HepG2 (cell line): ENCODE data around the gene RPL26. TPM values are rescaled to one million over a fixed set of nuclear protein-coding genes. Genes with fewer than 3 reads are reported as not detected.

Experiments
- ATAC-seq: fragments of 200-7000 bp; cut with Tn5 transposase; 3 replicates; pipeline ENCODE4 v1.9.1; 2020; ENCODE audit warnings: mild to moderate bottlenecking, moderate library complexity
- BruUV-seq: library from RNA; stranded (reverse); fragments of 400-500 nt; replicated peaks from 2 replicates; lab custom pipeline; 2021; lab: Mats Ljungman, UMichigan
- CTCF ChIA-PET: fragments of 300-600 bp; formaldehyde crosslinking; extraction: SDS; loops from one replicate; lab custom pipeline; 2021; ENCODE audit warnings: low total read pairs, inconsistent platforms, low intra/inter-chr PET ratio; lab: Yijun Ruan, JAX
- POLR2A ChIA-PET: fragments of 350-600 bp; sonication (Branson Sonifier 250); formaldehyde crosslinking; loops from one replicate; lab custom pipeline; 2020; ENCODE audit warnings: antibody characterized with exemption, inconsistent platforms; lab: Yijun Ruan, JAX
- DNase-seq: peaks from one replicate; pipeline ENCODE4 v3.0.0-alpha.2; 2015; ENCODE audit warnings: low spot score
- FAIRE-seq: peaks from 3 replicates; lab custom pipeline; 2011; peaks lifted over from hg19 to GRCh38; lab: Jason Lieb, UNC
- H2AFZ ChIP-seq: one replicate; pipeline ENCODE4 v1.6.1; 2011; ENCODE audit warnings: low read length, inconsistent platforms
- H3K27ac ChIP-seq: fragments of 300-600 bp; 3 replicates; pipeline ENCODE4 v1.8.0; 2011; ENCODE audit warnings: mixed run types, mild to moderate bottlenecking, mixed read lengths, low read length, inconsistent platforms; ENCODE audit not compliant: insufficient read depth; ENCODE audit errors: extremely low read length
- H3K27me3 ChIP-seq, 2 experiments: fragments of 200-600 bp in 1 of 2; 2 replicates in 1 of 2; 3 replicates in 1 of 2; pipeline versions ENCODE4 v1.6.0 to v1.8.0; 2011; ENCODE audit warnings: low read length in 2 of 2, mild to moderate bottlenecking in 2 of 2, moderate library complexity in 2 of 2, inconsistent platforms in 1 of 2; ENCODE audit not compliant: insufficient read depth in 2 of 2, control insufficient read depth in 1 of 2
- H3K36me3 ChIP-seq, 2 experiments: fragments of 200-600 bp in 1 of 2; replicated peaks in 1 of 2; 2 replicates in 1 of 2; 3 replicates in 1 of 2; pipeline versions ENCODE4 v1.5.1 to v1.8.0; 2011; ENCODE audit warnings: low read length in 2 of 2, inconsistent platforms in 1 of 2; ENCODE audit not compliant: insufficient read depth in 2 of 2, control insufficient read depth in 1 of 2
- H3K4me1 ChIP-seq: 2 replicates; pipeline ENCODE4 v1.5.1; 2012; ENCODE audit warnings: low read length, inconsistent platforms; ENCODE audit not compliant: insufficient read depth
- H3K4me2 ChIP-seq: 2 replicates; pipeline ENCODE4 v1.6.0; 2011; ENCODE audit warnings: low read depth, low read length, inconsistent platforms
- H3K4me3 ChIP-seq, 3 experiments: fragments of 200-600 bp in 1 of 3; sonication (generic), shearing (Covaris generic) in 1 of 3; replicated peaks in 1 of 3; 2 replicates each; pipeline ENCODE4 v1.5.1; 2011 to 2016; ENCODE audit warnings: low read length in 3 of 3, inconsistent platforms in 2 of 3, low read depth in 2 of 3, mild to moderate bottlenecking in 2 of 3, control low read depth in 1 of 3, mixed read lengths in 1 of 3; ENCODE audit not compliant: insufficient read depth in 1 of 3
- H3K79me2 ChIP-seq: one replicate; pipeline ENCODE4 v1.6.1; 2011; ENCODE audit warnings: low read length, inconsistent platforms; ENCODE audit not compliant: insufficient read depth
- H3K9ac ChIP-seq: 2 replicates; pipeline ENCODE4 v1.6.0; 2011; ENCODE audit warnings: mild to moderate bottlenecking, low read depth, low read length, inconsistent platforms; ENCODE audit not compliant: insufficient read depth
- H3K9me3 ChIP-seq: 2 replicates; pipeline ENCODE4 v1.5.1; 2012; ENCODE audit warnings: mild to moderate bottlenecking, low read length
- H4K20me1 ChIP-seq: 2 replicates; pipeline ENCODE4 v1.6.0; 2011; ENCODE audit warnings: inconsistent platforms, mild to moderate bottlenecking, low read length, moderate library complexity; ENCODE audit not compliant: insufficient read depth
- CEBPB ChIP-seq: IDR thresholded peaks from 2 replicates; pipeline ENCODE4 v1.6.1; 2011; ENCODE audit warnings: low read depth, low read length, improper control_type of control experiment, borderline replicate concordance
- E2F5 ChIP-seq: sonication (generic); formaldehyde crosslinking; conservative IDR thresholded peaks from 2 replicates; pipeline ENCODE4 v1.4.0; 2020; ENCODE audit warnings: missing genetic modification reagents
- KDM5A ChIP-seq: fragments of 200-600 bp; sonication (generic); IDR thresholded peaks from 2 replicates; pipeline ENCODE4 v1.7.0; 2018; ENCODE audit warnings: antibody characterized with exemption, mild to moderate bottlenecking, low read length, borderline replicate concordance
- MBD4 ChIP-seq: IDR thresholded peaks from 2 replicates; pipeline ENCODE4 v1.6.1; 2012; ENCODE audit warnings: low read length, inconsistent platforms, borderline replicate concordance
- MXI1 ChIP-seq: IDR thresholded peaks from 3 replicates; pipeline ENCODE4 v1.6.1; 2012; ENCODE audit warnings: low read depth, low read length, inconsistent platforms, borderline replicate concordance
- POLR2A ChIP-seq, 2 experiments: IDR thresholded peaks; 2 replicates each; pipeline ENCODE4 v1.6.1; 2011; ENCODE audit warnings: low read depth in 2 of 2, low read length in 2 of 2, mild to moderate bottlenecking in 1 of 2, moderate library complexity in 1 of 2; ENCODE audit not compliant: insufficient read depth in 1 of 2
- RBM22 ChIP-seq: fragments of 200-400 bp; formaldehyde crosslinking; optimal IDR thresholded peaks from 2 replicates; pipeline ENCODE3; 2017; ENCODE audit warnings: mild to moderate bottlenecking, low read length, moderate library complexity
- STAT5B ChIP-seq: sonication (generic); formaldehyde crosslinking; IDR thresholded peaks from 2 replicates; pipeline ENCODE4 v1.4.0; 2020; ENCODE audit warnings: missing genetic modification reagents
- ZBTB43 ChIP-seq: sonication (generic); formaldehyde crosslinking; conservative IDR thresholded peaks from 2 replicates; pipeline ENCODE4 v1.4.0; 2020; ENCODE audit warnings: missing genetic modification reagents
- ZNF136 ChIP-seq: sonication (generic); formaldehyde crosslinking; IDR thresholded peaks from 2 replicates; pipeline ENCODE4 v1.8.1; 2022; ENCODE audit warnings: low read depth, mild to moderate bottlenecking, moderate library complexity, missing genetic modification reagents
- ZNF512 ChIP-seq: sonication (generic); formaldehyde crosslinking; IDR thresholded peaks from 2 replicates; pipeline ENCODE4 v1.4.0; 2020; ENCODE audit warnings: mild to moderate bottlenecking, missing genetic modification reagents
- ZSCAN20 ChIP-seq: sonication (generic); formaldehyde crosslinking; IDR thresholded peaks from 2 replicates; pipeline ENCODE4 v1.4.0; 2020; ENCODE audit warnings: missing genetic modification reagents, mild to moderate bottlenecking, borderline replicate concordance
- WGBS: methylation state at CpG from one replicate; pipeline ENCODE4 v1.1.6; 2017; ENCODE audit warnings: low lambda C conversion rate; 5-methylcytosine and 5-hydroxymethylcytosine counted together
- in situ Hi-C: cut with HindIII; loops from 2 replicates; pipeline ENCODE4 v1.10.0; 2017; ENCODE audit warnings: low pct_unique_long_range_greater_than_20kb; ENCODE audit not compliant: extremely low pct_ligation_motif_present
- intact Hi-C: fragments of 100-400 bp; cut with micrococcal nuclease; formaldehyde crosslinking; loops from one replicate; pipeline ENCODE4 v1.10.0; 2022; ENCODE audit not compliant: unreplicated experiment
- polyA plus RNA-seq, 8 experiments: library from polyadenylated mRNA; depleted of rRNA in 3 of 8; stranded (reverse) in 7 of 8; unstranded in 1 of 8; fragments of >200 nt; fragmentation: Illumina TruSeq in 4 of 8; extraction: Trizol in 4 of 8; gene quantifications; 2 replicates each; pipeline versions ENCODE4 v1.2.1 to v1.2.3, GENCODE V29; 2011 to 2016; ENCODE audit warnings: low read depth in 4 of 8, missing spikeins in 1 of 8, mixed read lengths in 1 of 8; ENCODE audit not compliant: insufficient read depth in 1 of 8
- total RNA-seq, 5 experiments: library from RNA; depleted of rRNA; stranded (reverse); fragments of >200 nt; fragmentation: Illumina TruSeq; extraction: Trizol; gene quantifications; 2 replicates each; pipeline ENCODE4 v1.2.3, GENCODE V29; 2016; ENCODE audit warnings: low read depth in 1 of 5

The RPL26 gene
- total and polyA plus RNA-seq, 2 of the 13 experiments (the other 11 are each of a cell fraction or from before 2014, with no cell fraction given) = 2,817 to 3,529 TPM

- Histone ChIP-seq H3K27ac (peak overlapping the region; percentile 64), H3K79me2 (peaks cover 31% of the 10 kb centered on the region), H3K9ac (peak overlapping the region; percentile 95), H3K36me3 (peaks cover 9 to 36% of the 10 kb centered on the region in 2 experiments; a peak in 4 of 5 replicates), H2AFZ (no peak overlapping the region), H3K27me3 (no peaks in the 10 kb centered on the region; a peak in 1 of 5 replicates), H4K20me1 (peaks cover 38% of the 10 kb centered on the region), H3K4me2 (peak overlapping the region; percentile 87), H3K4me1 (peaks cover 60% of the 10 kb centered on the region), H3K4me3 (peak overlapping the region; percentile 81 to 90 (median 82)), H3K9me3 (no peaks in the 10 kb centered on the region)
- ChIA-PET POLR2A (interaction anchor here (0.6 to 1.8 kb wide), 7 partner anchors 9 to 978 kb away, joined by 3 to 5 read pairs (median 3); partner anchors contain the start of gene MYH10), CTCF (interaction anchor here (1.1 to 2.0 kb wide), 3 partner anchors 69 to 363 kb away, joined by 3 to 7 read pairs (median 3); no protein-coding TSS in a partner anchor)
- ATAC-seq (no peak), DNase-seq (no peak), FAIRE-seq (peak; percentile 43)
- in situ Hi-C loops = no loop called here
- BruUV-seq = TSS peak; percentile 73
- TF ChIP-seq KDM5A (peak; percentile 88; the same call in 1 of the 2 replicates), ZSCAN20 (no peak), MBD4 (peak; percentile 61; the same call in 1 of the 2 replicates), CEBPB (peak; percentile 56; the same call in 1 of the 2 replicates)
- WGBS = 5% methylated on average over 27 of the region's 27 CpGs
- intact Hi-C loops = loop anchor here (2.0 to 10.0 kb wide), 2 partner anchors 53 to 363 kb away; partner anchors contain the start of genes CCDC42 and NDEL1
Observed at GRCh38 chr17:8382052-8382879, 727 bp downstream of the RPL26 start.

- Histone ChIP-seq H3K9me3 (no peaks in the 10 kb centered on the region), H3K4me1 (peaks cover 71% of the 10 kb centered on the region), H2AFZ (no peak overlapping the region), H3K79me2 (peaks cover 36% of the 10 kb centered on the region), H3K27me3 (peaks cover 0 to 3% of the 10 kb centered on the region in 2 experiments; a peak in 1 of 5 replicates), H3K4me2 (peak overlapping the region; percentile 87), H4K20me1 (peaks cover 38% of the 10 kb centered on the region), H3K27ac (peak overlapping the region; percentile 24), H3K9ac (peak overlapping the region; percentile 95; the same call in 1 of the 2 replicates), H3K4me3 (peak overlapping the region in 1 of 3 experiments; percentile 38; a peak in 1 of 6 replicates), H3K36me3 (peaks cover 10 to 36% of the 10 kb centered on the region in 2 experiments; a peak in 4 of 5 replicates)
- FAIRE-seq (no peak), ATAC-seq (no peak), DNase-seq (no peak)
- in situ Hi-C loops = no loop called here
- no TSS peak for BruUV-seq
- ChIA-PET POLR2A (no interaction called here), CTCF (no interaction called here)
- 61% methylated on average over 3 of the region's 3 CpGs for WGBS
- intact Hi-C loops = loop anchor here (10.0 kb wide), 1 partner anchor 55 kb away; the partner anchor contains the start of gene NDEL1
- TF ChIP-seq ZNF512 (CRISPR knock-in tag) = no peak
- peak; percentile 19 for TF ChIP-seq RBM22
- TF ChIP-seq ZNF136 (CRISPR knock-in tag) = no peak
- no peak for TF ChIP-seq E2F5
- TF ChIP-seq STAT5B = no peak
- TF ChIP-seq MXI1 = no peak
- TF ChIP-seq POLR2A (IDR thresholded peaks at IDR 0.05; ENCODE audit: insufficient read depth in 1 of 2, low read depth in 2 of 2, low read length in 2 of 2) = 0 out of 4 replicates have a peak, but pooled peaks of 1 of the 2 experiments have one; percentile 22
- TF ChIP-seq ZBTB43 = no peak
Observed at GRCh38 chr17:8380049-8380448, 2.9 kb downstream of the RPL26 start.
